ENCODE data around the gene PTPRG.

GRCh38 chr3:61741551-61741950, 180.2 kb downstream of the PTPRG start:
- TF ChIP-seq POLR2A (IDR thresholded peaks at IDR 0.05): no peak
- TF ChIP-seq EP300 (IDR thresholded peaks at IDR 0.05): no peak
- TF ChIP-seq, protein P1, sequence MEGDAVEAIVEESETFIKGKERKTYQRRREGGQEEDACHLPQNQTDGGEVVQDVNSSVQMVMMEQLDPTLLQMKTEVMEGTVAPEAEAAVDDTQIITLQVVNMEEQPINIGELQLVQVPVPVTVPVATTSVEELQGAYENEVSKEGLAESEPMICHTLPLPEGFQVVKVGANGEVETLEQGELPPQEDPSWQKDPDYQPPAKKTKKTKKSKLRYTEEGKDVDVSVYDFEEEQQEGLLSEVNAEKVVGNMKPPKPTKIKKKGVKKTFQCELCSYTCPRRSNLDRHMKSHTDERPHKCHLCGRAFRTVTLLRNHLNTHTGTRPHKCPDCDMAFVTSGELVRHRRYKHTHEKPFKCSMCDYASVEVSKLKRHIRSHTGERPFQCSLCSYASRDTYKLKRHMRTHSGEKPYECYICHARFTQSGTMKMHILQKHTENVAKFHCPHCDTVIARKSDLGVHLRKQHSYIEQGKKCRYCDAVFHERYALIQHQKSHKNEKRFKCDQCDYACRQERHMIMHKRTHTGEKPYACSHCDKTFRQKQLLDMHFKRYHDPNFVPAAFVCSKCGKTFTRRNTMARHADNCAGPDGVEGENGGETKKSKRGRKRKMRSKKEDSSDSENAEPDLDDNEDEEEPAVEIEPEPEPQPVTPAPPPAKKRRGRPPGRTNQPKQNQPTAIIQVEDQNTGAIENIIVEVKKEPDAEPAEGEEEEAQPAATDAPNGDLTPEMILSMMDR (IDR thresholded peaks at IDR 0.05): no peak
- no peak for TF ChIP-seq POLR2AphosphoS5 (IDR thresholded peaks at IDR 0.05)
